ENCODE data around the gene CHMP2A.

Gene CHMP2A

GRCh38 chr19:58518256-58519086 lies 36.4 kb downstream of the CHMP2A start:
- H3K9ac ChIP-seq (ENCODE audit: low read length), result peak overlapping the region; percentile 88
- H3K27me3 ChIP-seq (ENCODE audit: control insufficient read depth in 1 of 2, insufficient read depth in 2 of 2, low read length in 2 of 2), result no peaks in the 10 kb centered on the region
- H3K27ac ChIP-seq (ENCODE audit: low read depth, low read length), result peak overlapping the region; percentile 93
- H3K4me3 ChIP-seq (ENCODE audit: low read depth in 1 of 2, low read length in 2 of 2), result peak overlapping the region; percentile 84 to 99
- H3K4me1 ChIP-seq (ENCODE audit: insufficient read depth, low read length), result peaks cover 43% of the 10 kb centered on the region
- peaks cover 19% of the 10 kb centered on the region for H3K36me3 ChIP-seq (ENCODE audit: insufficient read depth, low read length)
- no peaks in the 10 kb centered on the region for H3K9me3 ChIP-seq (ENCODE audit: low read length)

- Histone ChIP-seq H3K9ac (ENCODE audit: low read length) (no peak overlapping the region), H3K9me3 (ENCODE audit: low read length) (no peaks in the 10 kb centered on the region), H3K36me3 (ENCODE audit: insufficient read depth, low read length) (peaks cover 19% of the 10 kb centered on the region), H3K27ac (ENCODE audit: low read depth, low read length) (no peak overlapping the region), H3K27me3 (ENCODE audit: control insufficient read depth in 1 of 2, insufficient read depth in 2 of 2, low read length in 2 of 2) (no peaks in the 10 kb centered on the region), H3K4me1 (ENCODE audit: insufficient read depth, low read length) (peaks cover 46% of the 10 kb centered on the region), H3K4me3 (ENCODE audit: low read depth in 1 of 2, low read length in 2 of 2) (no peak overlapping the region)
These were observed 37.7 kb downstream of the CHMP2A start for GRCh38 chr19:58516964-58517833.

GRCh38 chr19:58516246-58516836 lies 38.6 kb downstream of the CHMP2A start:
- peaks cover 46% of the 10 kb centered on the region for H3K4me1 ChIP-seq (ENCODE audit: insufficient read depth, low read length)
- no peaks in the 10 kb centered on the region for H3K27me3 ChIP-seq (ENCODE audit: control insufficient read depth in 1 of 2, insufficient read depth in 2 of 2, low read length in 2 of 2)

GRCh38 chr19:58515259-58515658 lies 39.6 kb downstream of the CHMP2A start:
- H3K4me1 ChIP-seq (ENCODE audit: insufficient read depth, low read length), result peaks cover 42% of the 10 kb centered on the region
- no peak overlapping the region for H3K27ac ChIP-seq (ENCODE audit: low read depth, low read length)
- no peaks in the 10 kb centered on the region for H3K27me3 ChIP-seq (ENCODE audit: control insufficient read depth in 1 of 2, insufficient read depth in 2 of 2, low read length in 2 of 2)
- no peak overlapping the region for H3K9ac ChIP-seq (ENCODE audit: low read length)
- H3K4me3 ChIP-seq (ENCODE audit: low read depth in 1 of 2, low read length in 2 of 2), result no peak overlapping the region
- H3K36me3 ChIP-seq (ENCODE audit: insufficient read depth, low read length), result peaks cover 19% of the 10 kb centered on the region
- H3K9me3 ChIP-seq (ENCODE audit: low read length), result no peaks in the 10 kb centered on the region

More at GRCh38 chr19:58516246-58516836, 38.6 kb downstream of the CHMP2A start:
- no peak overlapping the region for H3K9ac ChIP-seq (ENCODE audit: low read length)
- no peaks in the 10 kb centered on the region for H3K9me3 ChIP-seq (ENCODE audit: low read length)
- peaks cover 19% of the 10 kb centered on the region for H3K36me3 ChIP-seq (ENCODE audit: insufficient read depth, low read length)
- H3K27ac ChIP-seq (ENCODE audit: low read depth, low read length), result no peak overlapping the region
- no peak overlapping the region for H3K4me3 ChIP-seq (ENCODE audit: low read depth in 1 of 2, low read length in 2 of 2)

- peak overlapping the region in 1 of 2 donors; percentile 38 for H3K4me3 ChIP-seq (ENCODE audit: low read depth in 1 of 2, low read length in 2 of 2)
- H3K9me3 ChIP-seq (ENCODE audit: low read length), result no peaks in the 10 kb centered on the region
- H3K27ac ChIP-seq (ENCODE audit: low read depth, low read length), result no peak overlapping the region
- H3K4me1 ChIP-seq (ENCODE audit: insufficient read depth, low read length), result peaks cover 42% of the 10 kb centered on the region
- H3K27me3 ChIP-seq (ENCODE audit: control insufficient read depth in 1 of 2, insufficient read depth in 2 of 2, low read length in 2 of 2), result no peaks in the 10 kb centered on the region
- peaks cover 19% of the 10 kb centered on the region for H3K36me3 ChIP-seq (ENCODE audit: insufficient read depth, low read length)
- peak overlapping the region; percentile 54 for H3K9ac ChIP-seq (ENCODE audit: low read length)
These were observed 40.3 kb downstream of the CHMP2A start for GRCh38 chr19:58514564-58515022.

- H3K9me3 ChIP-seq (ENCODE audit: low read length), result no peaks in the 10 kb centered on the region
- peaks cover 42% of the 10 kb centered on the region for H3K4me1 ChIP-seq (ENCODE audit: insufficient read depth, low read length)
These were observed 41.0 kb downstream of the CHMP2A start for GRCh38 chr19:58513694-58514563.

GRCh38 chr19:58513213-58513693 lies 41.7 kb downstream of the CHMP2A start:
- Histone ChIP-seq H3K4me1 (ENCODE audit: insufficient read depth, low read length) (peaks cover 36% of the 10 kb centered on the region), H3K4me3 (ENCODE audit: low read depth in 1 of 2, low read length in 2 of 2) (peak overlapping the region in 1 of 2 donors; percentile 38), H3K27me3 (ENCODE audit: control insufficient read depth in 1 of 2, insufficient read depth in 2 of 2, low read length in 2 of 2) (no peaks in the 10 kb centered on the region), H3K36me3 (ENCODE audit: insufficient read depth, low read length) (peaks cover 19% of the 10 kb centered on the region), H3K9me3 (ENCODE audit: low read length) (no peaks in the 10 kb centered on the region), H3K9ac (ENCODE audit: low read length) (peak overlapping the region; percentile 65), H3K27ac (ENCODE audit: low read depth, low read length) (peak overlapping the region; percentile 49)

More at GRCh38 chr19:58513694-58514563, 41.0 kb downstream of the CHMP2A start:
- no peaks in the 10 kb centered on the region for H3K27me3 ChIP-seq (ENCODE audit: control insufficient read depth in 1 of 2, insufficient read depth in 2 of 2, low read length in 2 of 2)
- peak overlapping the region; percentile 49 for H3K27ac ChIP-seq (ENCODE audit: low read depth, low read length)
- peak overlapping the region in 1 of 2 donors; percentile 38 for H3K4me3 ChIP-seq (ENCODE audit: low read depth in 1 of 2, low read length in 2 of 2)
- H3K9ac ChIP-seq (ENCODE audit: low read length), result peak overlapping the region; percentile 65
- peaks cover 19% of the 10 kb centered on the region for H3K36me3 ChIP-seq (ENCODE audit: insufficient read depth, low read length)

GRCh38 chr19:58511353-58512208 lies 43.3 kb downstream of the CHMP2A start, which contains the start of gene SLC27A5:
TSS of gene SLC27A5 (minus strand) at chr19:58511992. CDS start at chr19:58511955, 37 bp downstream.
- Histone ChIP-seq H3K36me3 (ENCODE audit: insufficient read depth, low read length) (peaks cover 10% of the 10 kb centered on the region), H3K27me3 (ENCODE audit: control insufficient read depth in 1 of 2, insufficient read depth in 2 of 2, low read length in 2 of 2) (no peaks in the 10 kb centered on the region), H3K9ac (ENCODE audit: low read length) (no peak within 1 kb of the TSS), H3K4me3 (ENCODE audit: low read depth in 1 of 2, low read length in 2 of 2) (no peak within 1 kb of the TSS), H3K4me1 (ENCODE audit: insufficient read depth, low read length) (peaks cover 24% of the 10 kb centered on the region), H3K9me3 (ENCODE audit: low read length) (no peaks in the 10 kb centered on the region), H3K27ac (ENCODE audit: low read depth, low read length) (no peak within 1 kb of the TSS)

GRCh38 chr19:58510084-58510862 lies 44.6 kb downstream of the CHMP2A start:
- Histone ChIP-seq H3K4me1 (ENCODE audit: insufficient read depth, low read length) (peaks cover 13% of the 10 kb centered on the region), H3K36me3 (ENCODE audit: insufficient read depth, low read length) (no peaks in the 10 kb centered on the region), H3K4me3 (ENCODE audit: low read depth in 1 of 2, low read length in 2 of 2) (no peak overlapping the region), H3K9ac (ENCODE audit: low read length) (no peak overlapping the region), H3K27ac (ENCODE audit: low read depth, low read length) (no peak overlapping the region), H3K9me3 (ENCODE audit: low read length) (no peaks in the 10 kb centered on the region), H3K27me3 (ENCODE audit: control insufficient read depth in 1 of 2, insufficient read depth in 2 of 2, low read length in 2 of 2) (no peaks in the 10 kb centered on the region)
